Esophagus squamous epithelium (tissue), 4 donors: ENCODE measurements around the gene IL1RN.

ENCODE experiments used
- CTCF ChIP-seq, 6 experiments: fragments of 450-650 bp in 4 of 6; fragments of 200-600 bp in 2 of 6; sonication (generic) in 2 of 6; IDR thresholded peaks; one replicate each; pipeline ENCODE4 v1.5.1; 2016 to 2019; ENCODE audit warnings: antibody characterized with exemption in 6 of 6, mild to moderate bottlenecking in 4 of 6, moderate library complexity in 4 of 6
- POLR2A ChIP-seq, 4 donors: fragments of 450-650 bp; IDR thresholded peaks; one replicate each; pipeline ENCODE4 v1.6.1; 2017; ENCODE audit warnings: antibody characterized with exemption in 4 of 4, mild to moderate bottlenecking in 4 of 4, moderate library complexity in 3 of 4

GRCh38 chr2:113179446-113180045 is 52.1 kb downstream of the IL1RN start:
- TF ChIP-seq CTCF (IDR thresholded peaks at IDR 0.05), result no peak
- TF ChIP-seq POLR2A (IDR thresholded peaks at IDR 0.05), result no peak
